Mesenteric fat pad (tissue), 1 donor: ENCODE results near the gene EYS. TPM values are rescaled to one million over a fixed set of nuclear protein-coding genes. Genes with fewer than 3 reads are reported as not detected.

Experiments used
- DNase-seq: peaks from one replicate; pipeline ENCODE4 v3.0.0-alpha.2; 2020; ENCODE audit warnings: low spot score
- total RNA-seq: library from RNA; stranded (reverse); fragmentation: NEBNext Ultra II Directional; extraction: Animal tissue kit (Norgen Biotek cat#: 25700); gene quantifications from one replicate; pipeline ENCODE4 v1.2.1, GENCODE V29; 2021
- donor health status: DM: yes; HTN: yes; CAD: no.

EYS gene
- total RNA-seq, 1 donor from 2014 or later: 0.48 TPM

DNA sequence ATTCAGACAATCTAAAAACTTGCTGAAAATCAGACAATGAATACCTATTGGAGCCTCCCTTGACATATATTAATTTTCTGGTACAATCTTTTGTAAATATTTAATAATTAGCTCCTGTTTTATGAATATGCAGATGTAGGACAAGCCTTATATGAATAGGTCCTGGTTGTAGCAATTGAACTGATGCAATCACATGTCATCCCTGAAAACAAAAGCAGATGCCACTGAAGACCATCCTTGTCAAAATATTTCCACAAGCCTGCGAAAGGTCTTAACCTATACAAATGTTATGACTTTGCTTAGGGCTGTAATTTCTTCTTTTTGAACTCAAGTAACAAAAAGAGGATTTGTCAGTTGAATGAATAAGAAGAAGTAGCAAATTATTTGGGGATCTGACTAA is 722.1 kb downstream of the EYS start:
- DNase-seq: no peak

DNA sequence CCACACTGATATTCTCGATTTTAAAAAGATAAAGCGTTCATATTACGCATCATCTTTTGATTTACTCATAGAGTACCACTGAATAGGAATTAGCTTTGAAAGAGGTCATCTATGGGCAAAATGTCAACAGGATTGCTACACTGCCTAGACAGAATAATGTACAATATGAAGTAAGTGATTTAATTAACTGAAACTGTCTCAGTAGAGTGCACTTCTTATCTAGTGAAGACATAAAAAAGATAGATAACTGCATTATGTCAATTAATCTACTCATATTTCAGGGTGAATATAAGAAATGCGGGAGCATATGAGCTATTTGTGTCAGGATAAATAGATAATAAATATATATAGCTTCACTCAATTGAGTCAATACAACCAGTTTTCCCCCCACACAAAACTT is 723.9 kb downstream of the EYS start:
- DNase-seq: no peak

DNA sequence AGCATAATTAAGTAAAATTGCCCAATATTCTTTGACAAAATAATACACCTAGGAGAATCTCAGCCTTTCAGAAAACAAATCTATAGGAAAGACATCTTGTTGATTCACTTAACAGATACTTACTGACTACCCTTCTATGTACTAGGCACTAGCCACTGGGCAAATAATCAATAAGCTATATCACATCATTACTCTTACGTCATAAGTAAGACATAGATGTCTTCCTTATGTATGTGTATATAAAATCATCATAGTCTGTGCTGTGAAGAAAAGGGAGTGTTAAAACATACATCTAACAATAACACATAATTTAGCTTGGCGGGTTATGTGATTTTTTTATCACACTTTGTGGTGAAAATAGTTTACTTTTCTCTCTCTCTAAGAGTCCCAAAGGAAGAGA is 733.9 kb downstream of the EYS start:
- no peak for DNase-seq

DNA sequence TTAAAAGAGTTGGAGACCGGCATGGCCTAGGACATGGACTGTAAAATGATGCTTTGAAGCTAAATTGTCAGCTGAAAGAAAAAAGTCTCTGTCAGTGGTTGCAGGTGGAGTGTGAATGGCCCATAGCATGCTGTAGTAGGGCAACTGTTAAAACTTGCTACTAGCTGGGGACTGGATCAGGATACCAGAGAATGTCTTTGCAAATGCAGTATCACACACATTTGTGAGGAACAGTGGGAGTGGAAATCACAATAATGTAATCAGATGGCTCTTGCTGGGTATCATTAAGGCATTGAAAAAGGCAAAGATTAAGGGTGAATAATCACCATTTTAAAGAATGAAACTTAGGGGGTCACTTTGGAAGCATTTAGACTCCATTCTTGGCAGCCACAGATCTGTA is 737.9 kb downstream of the EYS start:
- no peak for DNase-seq

DNA sequence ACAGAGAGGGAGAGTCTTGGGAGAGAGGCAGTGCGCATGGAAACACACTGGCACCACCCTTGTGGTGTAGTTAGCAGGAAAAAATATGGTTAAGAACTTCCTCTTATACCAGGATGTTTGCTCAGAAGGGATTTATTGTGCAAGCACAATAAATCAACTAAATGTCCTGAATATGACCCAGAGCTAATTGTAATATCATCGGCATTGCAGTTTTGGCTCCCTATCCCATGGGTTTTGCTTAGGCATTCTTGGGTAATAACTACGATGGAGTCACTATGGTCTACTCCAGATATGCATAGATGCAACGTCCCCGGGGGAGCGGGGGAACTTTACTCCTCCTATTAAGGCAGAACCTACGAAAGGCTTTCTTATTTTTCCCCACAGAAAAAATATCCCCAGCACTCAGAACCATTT is 751.6 kb downstream of the EYS start:
- DNase-seq: no peak

DNA sequence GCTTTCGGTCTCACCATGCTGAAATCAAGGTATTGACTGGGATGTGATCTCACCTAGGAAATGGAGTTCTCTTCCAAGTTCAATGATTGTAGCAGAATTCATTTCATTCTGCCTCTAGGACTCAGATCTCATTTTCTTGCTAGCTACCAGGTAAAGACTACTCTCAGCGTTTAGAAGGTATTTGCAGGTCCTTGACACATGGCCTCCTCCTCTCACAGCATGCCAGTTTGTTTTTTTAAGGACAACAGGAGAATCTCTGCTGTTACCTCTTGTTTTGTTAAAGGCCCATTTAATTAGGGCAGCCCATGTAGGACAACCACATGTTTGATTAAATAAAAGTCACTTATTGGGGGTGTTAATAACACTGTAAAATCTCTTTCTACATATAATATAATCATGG is 757.8 kb downstream of the EYS start:
- DNase-seq: no peak

DNA sequence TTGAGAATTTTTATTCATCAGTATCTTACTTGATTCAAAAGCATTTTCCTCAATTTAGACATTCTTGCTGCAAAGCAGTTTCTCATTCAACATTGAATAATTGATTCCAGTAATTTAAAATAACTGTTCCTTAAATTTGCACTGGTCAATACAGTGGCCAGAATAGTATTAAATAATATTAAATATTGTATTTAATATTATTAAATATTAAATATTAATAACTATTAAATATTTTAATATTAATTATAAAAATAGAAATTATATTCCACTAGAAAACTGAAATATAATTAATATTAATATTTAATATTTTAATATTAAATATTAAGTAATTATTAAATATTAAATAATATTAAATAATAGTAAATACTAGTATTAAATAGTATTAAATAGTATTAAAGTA is 758.8 kb downstream of the EYS start:
- DNase-seq: no peak

DNA sequence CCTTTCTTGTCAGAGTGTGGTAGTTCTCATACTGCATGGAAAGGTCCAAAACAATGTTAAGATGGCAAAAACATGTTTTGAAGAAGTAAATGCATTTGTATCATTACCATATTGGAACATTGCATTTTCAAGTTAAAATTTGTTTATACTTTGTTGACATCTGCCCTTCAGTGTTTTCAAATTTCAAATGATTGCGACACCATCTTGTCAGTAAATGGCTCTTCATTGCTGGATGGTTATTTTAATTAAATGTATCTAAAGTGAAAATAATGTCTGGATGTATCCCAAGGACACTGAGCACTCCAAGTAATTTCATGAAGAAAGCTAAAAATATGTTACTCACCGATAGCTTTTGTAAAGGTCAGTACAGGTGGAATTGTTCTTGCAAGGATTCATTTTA is 761.6 kb downstream of the EYS start:
- DNase-seq: no peak

DNA sequence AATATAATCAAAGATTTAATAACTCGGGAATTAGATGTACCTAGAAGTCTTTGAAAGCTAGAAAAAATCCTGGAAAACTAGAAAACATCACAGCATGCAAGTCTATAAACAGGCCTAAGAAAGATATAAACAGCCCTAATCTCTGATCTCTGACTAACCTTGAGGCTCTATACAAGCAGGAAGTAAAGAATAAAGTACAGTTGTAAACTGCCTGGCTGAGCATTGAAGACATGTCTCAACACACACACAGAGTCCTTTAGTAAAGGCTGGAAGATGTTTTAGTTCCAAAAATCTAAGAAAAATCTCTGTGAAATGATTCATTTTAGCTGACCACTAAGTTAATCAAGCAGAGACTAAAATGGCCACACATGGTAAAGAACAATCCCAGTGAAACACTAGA is 774.5 kb downstream of the EYS start:
- no peak for DNase-seq

DNA sequence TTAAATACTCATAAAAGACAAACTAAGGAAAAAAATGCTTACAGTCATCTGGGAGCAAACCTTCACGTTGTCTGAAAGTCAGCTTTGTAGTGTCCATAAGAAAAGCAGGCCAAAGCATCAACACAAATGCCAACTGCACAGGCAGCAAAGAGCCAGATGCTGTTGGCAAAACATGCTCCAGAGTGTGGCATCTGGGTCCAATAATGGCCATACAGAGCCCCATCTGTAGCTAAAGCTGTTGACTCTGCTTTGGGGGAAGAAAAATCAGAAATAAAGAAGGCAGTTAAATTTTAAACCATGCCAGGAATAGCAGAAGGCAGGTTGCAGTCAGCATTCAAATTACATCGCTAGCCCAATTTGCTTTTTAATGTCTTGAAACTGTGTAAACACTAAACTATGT is 776.3 kb downstream of the EYS start:
- DNase-seq: no peak

DNA sequence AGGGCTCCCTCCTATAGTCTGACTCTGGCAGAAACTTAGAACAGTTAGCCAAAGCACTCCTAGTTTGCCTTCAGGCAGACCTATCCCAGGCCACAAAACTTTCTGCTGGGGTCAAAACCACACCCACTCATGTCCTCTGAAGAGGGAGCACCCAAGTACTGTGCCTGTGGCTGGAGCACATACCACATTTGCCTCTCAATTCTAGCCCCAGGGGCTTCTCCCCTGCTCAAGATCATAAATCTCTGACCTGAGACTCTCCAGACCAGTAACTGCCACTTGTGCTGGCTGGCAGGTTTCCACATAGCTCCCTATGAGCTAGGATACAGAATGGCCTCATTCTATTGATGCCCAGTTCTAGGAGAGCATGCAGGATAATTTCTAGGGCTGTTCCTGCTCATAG is 781.0 kb downstream of the EYS start:
- no peak for DNase-seq

DNA sequence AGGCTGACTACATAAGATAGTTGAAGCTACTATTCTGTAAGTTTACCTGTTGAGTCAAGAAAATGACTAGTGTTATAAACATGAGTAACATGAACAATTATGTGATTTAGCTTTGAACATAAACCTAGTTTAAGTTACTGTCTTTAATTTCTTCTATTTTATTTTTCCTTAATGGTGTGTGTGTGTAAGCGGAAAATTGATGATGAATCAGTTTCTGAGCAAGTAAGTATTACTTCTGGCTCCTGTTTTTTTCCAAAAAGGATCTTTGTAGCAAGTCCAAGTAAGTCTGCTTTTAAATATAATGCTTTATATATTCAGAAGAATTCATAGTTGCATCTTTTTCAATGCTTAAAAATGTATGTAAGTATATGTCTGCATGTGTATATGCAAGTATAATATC is 786.8 kb downstream of the EYS start:
- no peak for DNase-seq

DNA sequence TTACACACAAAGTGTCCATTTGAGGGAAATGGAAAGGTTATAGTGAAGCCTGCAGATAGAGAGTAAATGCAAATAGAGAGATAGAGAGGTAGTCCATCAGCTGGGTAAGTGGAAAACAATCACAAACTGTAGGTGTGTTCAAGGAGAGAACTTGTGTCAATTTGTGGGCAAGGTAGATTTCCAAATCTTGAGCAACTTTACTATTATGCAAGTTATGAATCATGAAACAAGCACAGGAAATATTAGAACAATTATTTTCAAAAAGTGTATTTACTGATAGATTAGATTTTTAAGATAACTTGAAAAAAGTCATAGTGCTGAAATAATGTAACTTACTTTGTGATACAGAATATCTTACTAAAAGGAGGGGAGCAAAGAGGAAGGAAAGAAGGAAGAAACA is 792.9 kb downstream of the EYS start:
- no peak for DNase-seq

DNA sequence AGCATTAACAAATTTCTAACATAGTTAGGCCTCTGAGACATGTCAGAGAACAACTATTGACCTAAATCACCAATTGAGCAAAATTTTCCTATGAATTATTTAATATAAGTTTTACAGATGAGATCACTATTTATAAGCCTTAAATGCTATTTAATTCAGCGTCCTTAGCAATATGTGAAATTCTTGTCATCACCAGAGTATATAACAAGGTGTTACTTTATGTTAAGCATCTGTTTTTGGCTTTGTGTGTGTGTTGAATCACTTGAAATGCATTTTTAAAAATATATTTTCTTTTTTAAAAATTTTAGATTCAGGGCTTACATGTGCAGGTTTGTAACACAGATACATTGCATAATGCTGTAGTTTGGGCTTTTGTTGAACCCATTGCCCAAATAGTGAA is 794.1 kb downstream of the EYS start:
- DNase-seq: no peak

DNA sequence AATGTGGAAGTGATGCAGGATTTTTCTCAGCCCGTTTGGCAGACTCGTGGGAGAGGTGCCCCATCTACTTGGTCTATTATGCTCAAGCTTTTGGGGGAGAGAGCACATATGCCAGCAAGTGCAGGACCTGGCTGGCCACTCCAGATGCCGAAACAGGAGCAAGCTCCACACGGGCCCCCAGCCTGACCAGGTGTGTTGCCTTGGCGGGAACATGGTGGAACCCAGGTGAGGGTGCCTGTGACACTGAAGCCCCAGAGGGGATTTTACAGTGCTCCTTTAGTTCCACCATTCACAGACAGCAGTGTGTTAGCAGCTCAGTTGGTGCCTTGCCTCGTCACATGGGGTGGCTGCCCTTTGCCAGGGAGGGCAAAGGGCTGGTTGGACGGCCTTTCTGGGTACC is 798.9 kb downstream of the EYS start:
- no peak for DNase-seq

DNA sequence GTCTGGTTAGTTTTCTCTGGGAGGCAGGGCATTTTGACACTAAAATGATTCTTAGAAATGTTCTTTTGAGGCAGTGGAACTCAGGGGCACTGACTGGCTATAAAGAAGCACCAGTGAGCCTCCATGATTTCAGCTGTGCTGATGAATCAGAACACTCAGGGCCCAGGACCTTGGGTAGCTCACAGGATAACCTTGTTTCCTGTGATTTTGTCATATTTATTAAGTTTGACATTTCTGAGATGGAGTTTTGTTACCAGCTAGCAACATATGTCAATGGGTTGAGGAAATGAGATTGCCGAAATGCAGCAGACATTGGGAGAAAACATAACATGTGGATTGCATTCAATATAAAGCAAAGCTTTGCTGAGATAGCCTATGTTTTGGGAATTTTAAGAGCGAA is 802.4 kb downstream of the EYS start:
- no peak for DNase-seq

DNA sequence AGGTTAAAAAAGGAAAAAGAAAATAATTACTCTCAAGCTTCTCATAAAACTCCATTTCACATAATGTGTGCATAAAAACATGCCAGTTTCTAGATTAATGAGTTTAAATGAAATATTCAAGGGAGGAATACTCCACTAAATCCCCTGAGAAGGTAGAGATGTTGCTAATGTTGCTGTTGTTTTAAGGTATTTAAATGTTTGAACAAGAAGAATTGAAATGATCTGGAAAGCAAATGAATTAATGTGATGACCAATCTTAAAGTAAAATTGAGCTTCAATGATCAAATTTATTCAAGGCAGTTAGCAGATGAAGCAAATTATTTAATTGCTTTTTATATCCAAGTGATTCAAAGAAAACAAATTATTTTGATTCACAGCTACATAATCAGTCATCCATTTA is 804.4 kb downstream of the EYS start:
- no peak for DNase-seq

DNA sequence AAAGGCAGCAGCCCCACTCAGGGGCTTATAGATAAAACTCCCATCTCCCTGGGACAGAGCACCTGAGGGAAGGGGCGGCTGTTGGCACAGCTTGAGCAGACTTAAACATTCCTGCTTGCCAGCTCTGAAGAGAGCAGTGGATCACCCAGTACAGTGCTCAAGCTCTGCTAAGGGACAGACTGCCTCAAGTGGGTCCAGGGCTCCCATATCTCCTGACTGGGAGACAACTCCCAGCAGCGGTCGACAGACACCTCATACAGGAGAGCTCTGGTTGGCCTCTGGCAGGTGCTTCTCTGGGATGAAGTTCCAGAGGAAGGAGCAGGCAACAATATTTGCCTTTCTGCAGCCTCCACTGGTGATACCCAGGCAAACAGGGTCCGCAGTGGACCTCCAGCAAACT is 810.1 kb downstream of the EYS start:
- peak; percentile 47 for DNase-seq

DNA sequence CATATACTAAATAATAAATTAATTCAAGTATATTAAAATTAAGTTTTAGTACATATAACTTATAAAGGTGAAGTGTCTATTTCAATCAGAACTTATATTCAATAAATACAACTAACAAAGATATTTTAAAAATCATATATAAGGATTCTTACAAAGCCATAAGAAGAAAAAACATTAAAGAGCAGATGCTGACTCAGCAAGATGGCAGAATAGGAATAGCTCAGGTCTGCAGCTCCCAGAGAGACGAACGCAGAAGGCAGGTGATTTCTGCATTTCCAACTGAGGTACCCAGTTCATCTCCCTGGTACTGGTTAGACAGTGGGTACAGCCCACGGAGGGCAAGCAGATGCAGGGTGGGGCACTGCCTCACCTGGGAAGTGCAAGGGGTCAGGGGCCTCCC is 811.1 kb downstream of the EYS start:
- DNase-seq: no peak

DNA sequence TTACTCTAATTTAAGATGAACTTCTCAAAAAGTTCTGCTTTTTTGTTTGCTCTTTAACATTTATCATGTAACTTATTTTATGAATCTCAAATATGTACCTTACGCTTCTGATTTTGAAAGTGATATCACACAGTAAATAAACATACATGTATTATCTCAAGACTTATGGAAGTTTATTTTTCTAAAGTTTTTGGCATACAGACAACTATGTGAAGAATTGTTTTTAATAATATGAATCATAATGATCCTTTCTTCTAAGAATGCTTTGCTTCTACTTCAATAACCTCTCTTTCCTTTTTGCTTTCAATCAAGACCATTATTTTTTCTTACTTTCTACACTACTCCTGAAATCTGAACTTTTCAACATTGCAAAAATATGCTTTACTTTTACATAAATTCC is 816.4 kb downstream of the EYS start:
- no peak for DNase-seq

DNA sequence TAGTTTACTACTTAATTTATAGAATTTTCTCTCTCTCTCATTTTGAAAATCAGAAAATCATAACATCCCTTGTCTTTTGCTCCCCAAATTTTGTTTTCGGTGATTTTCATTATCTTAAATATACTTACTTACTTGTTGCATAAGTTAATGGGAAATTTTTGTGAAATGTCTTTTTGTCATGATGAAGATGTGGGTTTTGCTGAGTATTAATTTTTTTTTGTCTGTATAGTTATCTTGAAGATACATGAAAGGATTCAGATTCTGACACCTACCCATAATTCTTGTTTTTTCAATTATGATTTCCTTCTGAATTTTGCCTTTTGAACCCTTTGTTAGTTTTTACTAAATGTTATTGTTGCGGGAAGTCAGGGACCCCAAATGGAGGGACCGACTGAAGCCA is 817.9 kb downstream of the EYS start:
- no peak for DNase-seq

DNA sequence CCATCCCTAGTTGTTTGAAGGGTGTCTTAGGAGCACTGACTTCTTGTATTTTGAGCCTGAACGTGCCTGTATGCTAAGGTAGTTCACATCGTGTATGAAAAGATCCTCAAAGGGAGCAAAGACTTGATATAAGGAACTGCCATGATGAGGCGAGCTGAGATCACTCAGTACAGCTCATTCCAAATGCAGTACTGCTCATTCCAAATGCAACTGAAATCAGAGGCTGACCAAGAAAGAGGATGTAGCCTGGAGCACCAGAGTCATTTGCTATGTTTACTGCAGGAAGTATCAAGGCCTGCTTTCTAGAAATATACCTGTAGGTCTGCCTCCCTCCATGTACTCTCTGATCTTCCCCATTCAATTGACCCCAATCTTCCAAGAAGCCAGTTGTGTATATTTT is 832.2 kb downstream of the EYS start:
- no peak for DNase-seq

DNA sequence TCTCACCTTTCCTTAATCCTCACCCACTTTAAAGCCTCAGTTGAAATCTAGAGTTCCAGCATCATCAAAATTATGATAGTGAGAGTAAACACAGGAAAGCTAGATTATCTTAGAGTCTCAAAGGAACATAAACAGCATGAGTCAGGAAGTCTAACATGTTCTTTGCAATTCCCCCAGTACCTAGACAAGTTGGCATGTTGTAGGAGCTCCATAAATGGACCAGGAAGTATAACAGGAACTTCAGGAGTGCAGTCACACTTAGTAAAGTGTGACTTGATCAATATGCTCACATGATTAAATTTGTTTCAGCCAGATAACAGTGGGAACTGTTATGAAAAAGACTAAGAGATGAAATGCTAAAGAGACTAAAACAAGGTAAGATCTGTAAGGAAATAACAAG is 834.4 kb downstream of the EYS start:
- DNase-seq: no peak

DNA sequence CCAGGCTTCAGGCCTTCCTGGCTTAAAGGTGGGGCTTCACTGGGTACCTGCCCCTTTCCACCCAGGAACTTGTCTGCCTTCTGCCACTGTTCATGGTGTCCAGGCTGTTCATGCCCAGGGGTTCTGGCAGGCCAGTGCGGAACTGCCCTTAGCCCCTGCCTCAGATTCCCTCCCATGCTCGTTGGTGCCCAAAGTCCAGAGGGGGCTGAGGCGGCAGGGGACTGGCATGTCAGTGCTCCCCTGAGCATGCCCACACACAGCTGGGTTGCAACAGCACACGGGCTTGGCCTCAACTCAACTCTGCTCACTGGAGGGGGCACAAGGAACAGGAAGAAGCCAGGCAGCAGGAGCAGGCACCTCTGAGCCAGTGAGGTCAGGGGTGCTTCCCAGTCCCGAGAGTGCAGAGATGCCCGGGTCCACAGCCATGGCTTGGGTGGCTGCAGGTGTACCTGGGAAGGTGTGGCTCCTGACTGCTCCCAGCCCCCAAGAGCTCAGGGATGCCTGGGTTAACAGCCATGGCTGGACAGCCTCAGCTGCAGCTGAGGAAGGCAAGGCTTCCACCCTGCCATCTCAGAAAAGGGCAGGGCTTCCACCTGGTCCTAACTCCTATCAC is 845.9 kb downstream of the EYS start:
- DNase-seq: no peak
